Measurements from ENCODE around the gene GTPBP6.

DNA sequence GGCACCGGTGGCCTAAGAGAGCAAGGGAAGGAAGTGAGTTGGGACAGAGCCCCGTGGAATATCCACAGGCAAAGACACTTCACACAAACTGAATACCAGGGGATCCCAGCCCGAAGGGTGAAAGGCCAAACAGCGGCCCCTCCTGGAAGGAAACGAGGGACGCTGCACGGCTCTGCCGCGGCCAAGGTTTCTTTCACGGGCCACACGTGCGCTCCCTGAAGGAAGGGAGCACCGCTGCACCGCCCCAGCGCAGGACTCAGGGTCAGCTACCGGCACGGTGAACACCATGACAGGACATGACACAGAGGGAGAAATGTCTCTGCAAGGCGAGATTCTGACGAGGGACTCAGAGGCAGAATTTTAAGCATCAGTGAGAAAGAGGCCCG lies 31.5 kb upstream of the GTPBP6 start:
- TF ChIP-seq POLR2AphosphoS5 (IDR thresholded peaks at IDR 0.05; ENCODE audit: low read depth, low read length): no peak
- TF ChIP-seq POLR2A (IDR thresholded peaks at IDR 0.05; ENCODE audit: low read depth, low read length): no peak
- no peak for TF ChIP-seq TAF1 (IDR thresholded peaks at IDR 0.05; ENCODE audit: borderline replicate concordance, low read depth, low read length)
